Caco-2 (cell line): Measurements from ENCODE around the gene APOL4. TPM values are rescaled to one million over a fixed set of nuclear protein-coding genes. Genes with fewer than 3 reads are reported as not detected.

Experiments
- BruUV-seq: library from RNA; stranded (reverse); fragments of 400-500 nt; replicated peaks from 2 replicates; lab custom pipeline; 2021; lab: Mats Ljungman, UMichigan
- CTCF ChIA-PET: fragments of 300-600 bp; sonication (Branson Sonifier 250); formaldehyde crosslinking; loops from one replicate; lab custom pipeline; 2022; ENCODE audit warnings: antibody characterized with exemption; lab: Charles Lee
- POLR2A ChIA-PET: fragments of 300-600 bp; sonication (Branson Sonifier 250); formaldehyde crosslinking; loops from one replicate; lab custom pipeline; 2022; ENCODE audit warnings: antibody characterized with exemption; lab: Charles Lee
- DNase-seq, 2 experiments: peaks; one replicate each; pipeline versions ENCODE4 v3.0.0 to v3.0.0-alpha.2; 2020 to 2022
- H3K27me3 ChIP-seq: replicated peaks from 2 replicates; pipeline ENCODE4 v1.6.0; 2011; ENCODE audit warnings: low read length; ENCODE audit not compliant: control insufficient read depth, insufficient read depth
- H3K36me3 ChIP-seq: 2 replicates; pipeline ENCODE4 v1.5.1; 2011; ENCODE audit warnings: low read length; ENCODE audit not compliant: control insufficient read depth, insufficient read depth
- H3K4me1 ChIP-seq: fragments of 250-450 bp; sonication (Bioruptor Pico); 2 replicates; pipeline ENCODE4 v1.5.1; 2020; ENCODE audit warnings: mild to moderate bottlenecking
- H3K4me3 ChIP-seq: 2 replicates; pipeline ENCODE4 v1.5.1; 2011; ENCODE audit warnings: low read depth, mild to moderate bottlenecking, control low read depth, low read length
- H3K9me3 ChIP-seq: fragments of 250-450 bp; sonication (Bioruptor Pico); 2 replicates; pipeline ENCODE4 v1.5.1; 2020; ENCODE audit warnings: mild to moderate bottlenecking, moderate library complexity
- H3K27ac Mint-ChIP-seq: one replicate; pipeline ENCODE4 v1.8.0; 2022; ENCODE audit warnings: mixed read lengths; ENCODE audit not compliant: unreplicated experiment
- H3K27me3 Mint-ChIP-seq: one replicate; pipeline ENCODE4 v1.8.0; 2022; ENCODE audit warnings: mixed read lengths; ENCODE audit not compliant: insufficient read depth, unreplicated experiment
- H3K36me3 Mint-ChIP-seq: one replicate; pipeline ENCODE4 v1.8.0; 2022; ENCODE audit warnings: mild to moderate bottlenecking, mixed read lengths; ENCODE audit not compliant: insufficient read depth, unreplicated experiment
- H3K4me1 Mint-ChIP-seq: one replicate; pipeline ENCODE4 v1.8.0; 2022; ENCODE audit warnings: low read depth, mixed read lengths; ENCODE audit not compliant: unreplicated experiment
- H3K4me3 Mint-ChIP-seq: one replicate; pipeline ENCODE4 v1.8.0; 2022; ENCODE audit warnings: mild to moderate bottlenecking, moderate library complexity, mixed read lengths; ENCODE audit not compliant: unreplicated experiment
- H3K9me3 Mint-ChIP-seq: one replicate; pipeline ENCODE4 v1.8.0; 2022; ENCODE audit warnings: mixed read lengths; ENCODE audit not compliant: unreplicated experiment
- CTCF ChIP-seq, 2 experiments: fragments of 200-600 bp in 1 of 2; IDR thresholded peaks; 1 replicate in 1 of 2; 2 replicates in 1 of 2; pipeline versions ENCODE4 v1.5.1 to v1.8.0; 2011 to 2022; ENCODE audit warnings: antibody characterized with exemption in 1 of 2, control low read depth in 1 of 2, inconsistent platforms in 1 of 2, low read depth in 1 of 2, low read length in 1 of 2, mild to moderate bottlenecking in 1 of 2, moderate library complexity in 1 of 2; ENCODE audit not compliant: insufficient read depth in 1 of 2, severe bottlenecking in 1 of 2, unreplicated experiment in 1 of 2
- intact Hi-C: fragments of 100-400 bp; cut with micrococcal nuclease; formaldehyde crosslinking; loops from one replicate; pipeline ENCODE4 v1.10.0; 2022; ENCODE audit not compliant: unreplicated experiment
- total RNA-seq: library from RNA; stranded (reverse); gene quantifications from 2 replicates; pipeline ENCODE4 v1.2.3, GENCODE V29; 2022

The APOL4 gene
- total RNA-seq, 1 experiment from 2014 or later = not detected

- no peak overlapping the region for H3K4me3 ChIP-seq
- H3K36me3 Mint-ChIP-seq = no peaks in the 10 kb centered on the region
- POLR2A ChIA-PET = no interaction called here
- no peak overlapping the region for H3K4me3 Mint-ChIP-seq
- no peaks in the 10 kb centered on the region for H3K36me3 ChIP-seq
- H3K4me1 ChIP-seq = no peaks in the 10 kb centered on the region
- no peak for DNase-seq
- BruUV-seq = no TSS peak
- TF ChIP-seq CTCF (IDR thresholded peaks at IDR 0.05; ENCODE audit: insufficient read depth in 1 of 2, low read depth in 1 of 2, low read length in 1 of 2, severe bottlenecking in 1 of 2, unreplicated experiment in 1 of 2) = no peak
- H3K9me3 Mint-ChIP-seq = no peaks in the 10 kb centered on the region
- H3K9me3 ChIP-seq = no peaks in the 10 kb centered on the region
- no peaks in the 10 kb centered on the region for H3K4me1 Mint-ChIP-seq
- intact Hi-C loops = no loop called here
- CTCF ChIA-PET = no interaction called here
- no peaks in the 10 kb centered on the region for H3K27me3 ChIP-seq
- H3K27me3 Mint-ChIP-seq = no peaks in the 10 kb centered on the region
- H3K27ac Mint-ChIP-seq = no peak overlapping the region
Observed at GRCh38 chr22:36247955-36248354, 46.3 kb upstream of the APOL4 start.

GRCh38 chr22:36246718-36247117 is 45.1 kb upstream of the APOL4 start:
- Mint-ChIP-seq H3K4me1 (no peaks in the 10 kb centered on the region), H3K9me3 (no peaks in the 10 kb centered on the region), H3K27ac (no peak overlapping the region), H3K36me3 (no peaks in the 10 kb centered on the region), H3K27me3 (no peaks in the 10 kb centered on the region), H3K4me3 (no peak overlapping the region)
- POLR2A ChIA-PET = no interaction called here
- Histone ChIP-seq H3K4me3 (no peak overlapping the region), H3K36me3 (no peaks in the 10 kb centered on the region), H3K4me1 (no peaks in the 10 kb centered on the region), H3K27me3 (no peaks in the 10 kb centered on the region), H3K9me3 (peaks cover 3% of the 10 kb centered on the region; the same call in 1 of the 2 replicates)
- BruUV-seq = no TSS peak
- intact Hi-C loops = no loop called here
- no peak for TF ChIP-seq CTCF (IDR thresholded peaks at IDR 0.05; ENCODE audit: insufficient read depth in 1 of 2, low read depth in 1 of 2, low read length in 1 of 2, severe bottlenecking in 1 of 2, unreplicated experiment in 1 of 2)
- CTCF ChIA-PET = no interaction called here
- DNase-seq = no peak

- Mint-ChIP-seq H3K4me3 (no peak overlapping the region), H3K27ac (no peak overlapping the region), H3K27me3 (no peaks in the 10 kb centered on the region), H3K36me3 (no peaks in the 10 kb centered on the region), H3K4me1 (no peaks in the 10 kb centered on the region), H3K9me3 (no peaks in the 10 kb centered on the region)
- no TSS peak for BruUV-seq
- Histone ChIP-seq H3K27me3 (no peaks in the 10 kb centered on the region), H3K36me3 (no peaks in the 10 kb centered on the region), H3K4me3 (no peak overlapping the region), H3K9me3 (peaks cover 3% of the 10 kb centered on the region; the same call in 1 of the 2 replicates), H3K4me1 (no peaks in the 10 kb centered on the region)
- TF ChIP-seq CTCF (IDR thresholded peaks at IDR 0.05; ENCODE audit: insufficient read depth in 1 of 2, low read depth in 1 of 2, low read length in 1 of 2, severe bottlenecking in 1 of 2, unreplicated experiment in 1 of 2) = no peak
- ChIA-PET POLR2A (no interaction called here), CTCF (no interaction called here)
- DNase-seq = no peak
- intact Hi-C loops = no loop called here
Observed at GRCh38 chr22:36245805-36246356, 44.3 kb upstream of the APOL4 start.
